HCT116 (cell line): ENCODE measurements around the gene HECTD2. TPM values are rescaled to one million over a fixed set of nuclear protein-coding genes. Genes with fewer than 3 reads are reported as not detected.

ENCODE experiments used
- ATAC-seq: fragments of 200-7000 bp; cut with Tn5 transposase; 2 replicates; pipeline ENCODE4 v1.9.1; 2020; ENCODE audit warnings: mild to moderate bottlenecking, moderate library complexity
- BruUV-seq: library from RNA; stranded (reverse); fragments of 400-500 nt; replicated peaks from 2 replicates; lab custom pipeline; 2021; lab: Mats Ljungman, UMichigan
- CTCF ChIA-PET: fragments of 300-600 bp; sonication (Branson Sonifier 250); formaldehyde crosslinking; loops from one replicate; lab custom pipeline; 2021; ENCODE audit warnings: antibody characterized with exemption; lab: Charles Lee
- POLR2A ChIA-PET: fragments of 300-600, 350-600 bp; sonication (Branson Sonifier 250); formaldehyde crosslinking; loops from one replicate; lab custom pipeline; 2021; ENCODE audit warnings: antibody characterized with exemption; lab: Charles Lee
- RAD21 ChIA-PET, 2 experiments: fragments of 300-600 bp; sonication (Branson Sonifier 250); formaldehyde crosslinking; loops; one replicate each; lab custom pipeline; 2023; ENCODE audit warnings: low total read pairs in 2 of 2; ENCODE audit not compliant: uncharacterized antibody in 2 of 2, unreplicated experiment in 2 of 2, low non-redundant PET in 1 of 2; lab: Charles Lee
- DNase-seq: peaks from one replicate; pipeline ENCODE4 v3.0.0-alpha.2; 2010; ENCODE audit warnings: low read depth, low spot score
- H2AFZ ChIP-seq: fragments of 200-600 bp; shearing (Covaris generic), sonication (generic); 2 replicates; pipeline ENCODE4 v1.6.1; 2017; ENCODE audit warnings: low read depth, mixed run types, mixed read lengths, antibody characterized with exemption, low read length; ENCODE audit not compliant: poor library complexity, severe bottlenecking
- H3K27ac ChIP-seq: 2 replicates; pipeline ENCODE4 v1.5.1; 2012; ENCODE audit warnings: low read depth, low read length
- H3K27me3 ChIP-seq: fragments of 200-600 bp; sonication (generic); 2 replicates; pipeline ENCODE4 v1.6.1; 2016; ENCODE audit warnings: mixed run types, low read length, mixed read lengths; ENCODE audit not compliant: insufficient read depth
- H3K36me3 ChIP-seq, 2 experiments: fragments of 200-500 bp in 1 of 2; fragments of 200-600 bp in 1 of 2; sonication (Bioruptor generic) in 1 of 2; sonication (generic) in 1 of 2; 2 replicates each; pipeline versions ENCODE4 v1.5.1 to v1.6.1; 2014 to 2016; ENCODE audit warnings: low read length in 2 of 2, inconsistent platforms in 1 of 2, mixed read lengths in 1 of 2, mixed run types in 1 of 2; ENCODE audit not compliant: insufficient read depth in 2 of 2, control insufficient read depth in 1 of 2
- H3K4me1 ChIP-seq, 2 experiments: fragments of 200-600 bp in 1 of 2; sonication (generic) in 1 of 2; 2 replicates each; pipeline versions ENCODE4 v1.5.1 to v1.6.1; 2012 to 2017; ENCODE audit warnings: low read length in 2 of 2, inconsistent platforms in 1 of 2, mild to moderate bottlenecking in 1 of 2, mixed read lengths in 1 of 2, mixed run types in 1 of 2, moderate library complexity in 1 of 2; ENCODE audit not compliant: insufficient read depth in 2 of 2, control insufficient read depth in 1 of 2
- H3K4me2 ChIP-seq: fragments of 200-600 bp; sonication (generic); 2 replicates; pipeline ENCODE4 v1.6.1; 2017; ENCODE audit warnings: mixed run types, low read length, mixed read lengths
- H3K4me3 ChIP-seq, 2 experiments: fragments of 200-600 bp in 1 of 2; sonication (generic) in 1 of 2; replicated peaks in 1 of 2; 2 replicates each; pipeline ENCODE4 v1.5.1; 2011 to 2016; ENCODE audit warnings: low read length in 2 of 2, control low read depth in 1 of 2, low read depth in 1 of 2, mild to moderate bottlenecking in 1 of 2, mixed read lengths in 1 of 2, mixed run types in 1 of 2
- H3K79me2 ChIP-seq: fragments of 200-600 bp; sonication (generic); 2 replicates; pipeline ENCODE4 v1.6.1; 2017; ENCODE audit warnings: mild to moderate bottlenecking, mixed run types, low read length, moderate library complexity, mixed read lengths; ENCODE audit not compliant: insufficient read depth
- H3K9ac ChIP-seq: fragments of 200-600 bp; sonication (generic); 2 replicates; pipeline ENCODE4 v1.6.1; 2016; ENCODE audit warnings: low read length, mixed read lengths
- H3K9me2 ChIP-seq: fragments of 200-600 bp; sonication (generic), shearing (Covaris generic); 2 replicates; pipeline ENCODE4 v1.6.1; 2017; ENCODE audit warnings: mixed run types, mild to moderate bottlenecking, moderate library complexity; ENCODE audit not compliant: insufficient read depth
- H3K9me3 ChIP-seq, 2 experiments: fragments of 200-500 bp in 1 of 2; fragments of 200-600 bp in 1 of 2; sonication (Bioruptor generic) in 1 of 2; sonication (generic) in 1 of 2; 2 replicates each; pipeline ENCODE4 v1.6.1; 2014 to 2017; ENCODE audit warnings: low read length in 2 of 2, mixed read lengths in 2 of 2, inconsistent platforms in 1 of 2, low read depth in 1 of 2, mild to moderate bottlenecking in 1 of 2, mixed run types in 1 of 2, moderate library complexity in 1 of 2; ENCODE audit not compliant: control insufficient read depth in 1 of 2, insufficient read depth in 1 of 2
- H4K20me1 ChIP-seq: fragments of 200-600 bp; sonication (generic), shearing (Covaris generic); 2 replicates; pipeline ENCODE4 v1.6.1; 2017; ENCODE audit warnings: mixed run types, mild to moderate bottlenecking, moderate library complexity; ENCODE audit not compliant: insufficient read depth
- CBX3 ChIP-seq: IDR thresholded peaks from 2 replicates; pipeline ENCODE4 v1.6.1; 2012; ENCODE audit warnings: low read depth
- CEBPB ChIP-seq: IDR thresholded peaks from 2 replicates; pipeline ENCODE4 v1.6.1; 2012; ENCODE audit warnings: low read depth
- EGR1 ChIP-seq: IDR thresholded peaks from 2 replicates; pipeline ENCODE4 v1.6.1; 2012; ENCODE audit warnings: low read depth
- ELF1 ChIP-seq: IDR thresholded peaks from 2 replicates; pipeline ENCODE4 v1.6.1; 2012; ENCODE audit warnings: low read depth, borderline replicate concordance
- EZH2phosphoT487 ChIP-seq: fragments of 200-600 bp; IDR thresholded peaks from 2 replicates; pipeline ENCODE4 v1.6.1; 2018; ENCODE audit warnings: antibody characterized with exemption, borderline replicate concordance
- JUND ChIP-seq: IDR thresholded peaks from 2 replicates; pipeline ENCODE4 v1.6.1; 2012
- POLR2AphosphoS5 ChIP-seq: IDR thresholded peaks from 2 replicates; pipeline ENCODE4 v1.6.1; 2011; ENCODE audit warnings: mild to moderate bottlenecking, low read depth, low read length, moderate library complexity
- SRF ChIP-seq: IDR thresholded peaks from 2 replicates; pipeline ENCODE4 v1.6.1; 2012; ENCODE audit warnings: low read depth
- YY1 ChIP-seq: IDR thresholded peaks from 2 replicates; pipeline ENCODE4 v1.6.1; 2011; ENCODE audit warnings: low read length, low read depth, moderate library complexity, mild to moderate bottlenecking; ENCODE audit not compliant: insufficient replicate concordance; ENCODE audit errors: extremely low read depth
- ZFX ChIP-seq: fragments of 450-650 bp; IDR thresholded peaks from 2 replicates; pipeline ENCODE4 v1.6.1; 2017
- ZNF274 ChIP-seq: fragments of 200-500 bp; sonication (Bioruptor generic); IDR thresholded peaks from 2 replicates; pipeline ENCODE4 v1.6.1; 2014; ENCODE audit warnings: mild to moderate bottlenecking, low read depth, low read length, inconsistent platforms
- intact Hi-C: fragments of 100-400 bp; cut with micrococcal nuclease; formaldehyde crosslinking; loops from 2 replicates; pipeline ENCODE4 v1.10.0; 2022
- total RNA-seq: library from RNA; stranded (reverse); gene quantifications from one replicate; pipeline ENCODE4 v1.2.1, GENCODE V29; 2021; ENCODE audit not compliant: unreplicated experiment
- TF ChIP-seq, protein P1 (sequence below): IDR thresholded peaks from 2 replicates; pipeline ENCODE4 v1.6.1; 2012
- TF ChIP-seq, protein P2 (sequence below): IDR thresholded peaks from 2 replicates; pipeline ENCODE4 v1.6.1; 2012; ENCODE audit warnings: low read depth
- TF ChIP-seq, protein P3 (sequence below), 3 experiments: fragments of 200-600 bp in 1 of 3; sonication (generic) in 1 of 3; IDR thresholded peaks in 2 of 3; conservative IDR thresholded peaks in 1 of 3; 2 replicates each; pipeline ENCODE4 v1.5.1; 2012 to 2017; ENCODE audit warnings: low read depth in 2 of 3, low read length in 2 of 3, antibody characterized with exemption in 1 of 3, borderline replicate concordance in 1 of 3, control low read depth in 1 of 3, mild to moderate bottlenecking in 1 of 3, mixed read lengths in 1 of 3, mixed run types in 1 of 3, moderate library complexity in 1 of 3; ENCODE audit not compliant: insufficient read depth in 1 of 3

Gene HECTD2
- total RNA-seq, 1 experiment from 2014 or later: 3.0 TPM

DNA sequence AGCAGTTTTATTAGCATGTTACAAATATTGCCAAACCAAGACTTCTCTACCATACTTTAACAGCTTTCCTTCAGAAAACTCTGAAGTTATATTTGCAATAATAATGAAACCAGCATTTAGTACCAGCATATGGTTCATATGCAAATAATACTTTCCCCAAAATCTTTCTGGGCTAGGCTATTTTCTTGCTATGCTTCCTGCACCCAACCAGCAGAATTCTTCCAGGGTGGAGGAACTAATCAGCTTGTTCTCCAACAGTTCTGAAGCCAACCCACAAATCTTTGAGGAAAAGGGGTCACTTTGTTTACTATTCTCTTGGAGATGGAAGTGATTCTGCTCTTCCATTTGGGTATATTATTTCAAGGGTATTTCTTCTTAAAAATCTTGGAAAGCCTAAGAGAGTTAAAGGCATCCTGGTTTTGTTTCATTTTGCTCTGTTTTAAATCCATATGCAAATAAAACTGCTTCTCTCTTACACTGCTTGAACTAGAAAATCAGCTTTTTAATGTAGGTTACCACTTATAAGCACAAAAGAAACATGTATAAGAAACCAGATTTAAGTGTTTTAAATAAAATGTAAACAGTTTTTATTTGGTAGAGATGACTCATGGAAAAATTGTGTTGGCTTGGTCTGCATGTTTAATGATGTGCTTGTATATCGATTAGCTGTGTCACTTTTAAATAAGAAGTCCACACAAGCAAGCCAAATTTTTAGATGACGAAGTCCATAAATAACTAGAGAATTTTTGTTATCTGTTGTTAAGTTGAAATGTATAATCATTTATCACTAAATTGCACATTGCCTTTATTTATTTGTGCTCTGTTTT lies 103.7 kb downstream of the HECTD2 start:
- intact Hi-C loops: no loop called here
- no peaks in the 10 kb centered on the region for H3K9me3 ChIP-seq
- CTCF ChIA-PET: no interaction called here
- no peak for TF ChIP-seq SRF
- TF ChIP-seq, protein P1, sequence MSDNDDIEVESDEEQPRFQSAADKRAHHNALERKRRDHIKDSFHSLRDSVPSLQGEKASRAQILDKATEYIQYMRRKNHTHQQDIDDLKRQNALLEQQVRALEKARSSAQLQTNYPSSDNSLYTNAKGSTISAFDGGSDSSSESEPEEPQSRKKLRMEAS: no peak
- TF ChIP-seq ZFX: no peak
- no peak for TF ChIP-seq EZH2phosphoT487
- TF ChIP-seq CBX3: no peak
- TF ChIP-seq, all 23 proteins: peak for 0
- Histone ChIP-seq H3K79me2 (no peaks in the 10 kb centered on the region), H3K27ac (no peak overlapping the region), H3K4me3 (no peak overlapping the region), H3K27me3 (no peaks in the 10 kb centered on the region), H3K9ac (no peak overlapping the region), H4K20me1 (no peaks in the 10 kb centered on the region), H3K36me3 (no peaks in the 10 kb centered on the region), H3K4me1 (no peaks in the 10 kb centered on the region), H3K9me2 (no peaks in the 10 kb centered on the region), H2AFZ (no peak overlapping the region), H3K4me2 (no peak overlapping the region)
- ChIA-PET POLR2A (interaction anchor here (0.6 kb wide), 1 partner anchor 179 kb away, joined by 3 read pairs; no protein-coding TSS in a partner anchor), RAD21 (no interaction called here)
- DNase-seq (no peak), ATAC-seq (no peak)
- no TSS peak for BruUV-seq

DNA sequence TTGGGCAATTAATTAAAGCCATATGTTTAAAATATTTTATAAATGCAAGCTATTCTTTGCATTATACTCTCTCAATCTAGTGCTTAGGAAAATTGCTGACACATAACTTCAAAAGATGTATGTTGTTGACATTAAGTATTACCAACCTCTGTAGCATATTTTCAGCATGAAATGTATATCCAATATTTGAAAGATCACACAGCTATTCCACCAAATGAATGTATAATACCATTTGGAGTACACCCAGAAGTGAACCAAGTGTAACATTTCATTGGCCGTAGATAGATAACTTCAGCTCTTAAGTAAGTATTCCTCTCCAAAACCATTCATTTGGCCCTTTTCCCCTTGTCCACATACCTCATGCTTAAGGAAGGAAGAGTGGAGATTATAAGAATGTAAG lies 104.6 kb downstream of the HECTD2 start:
- no peak overlapping the region for H3K27ac ChIP-seq
- no peak overlapping the region for H3K4me3 ChIP-seq
- RAD21 ChIA-PET: no interaction called here
- H3K9me3 ChIP-seq: no peaks in the 10 kb centered on the region
- H3K9ac ChIP-seq: no peak overlapping the region
- POLR2A ChIA-PET: no interaction called here
- DNase-seq (no peak), ATAC-seq (no peak)
- H3K4me2 ChIP-seq: no peak overlapping the region
- H4K20me1 ChIP-seq: no peaks in the 10 kb centered on the region
- intact Hi-C loops: no loop called here
- H3K4me1 ChIP-seq: no peaks in the 10 kb centered on the region
- no TSS peak for BruUV-seq
- no peaks in the 10 kb centered on the region for H3K79me2 ChIP-seq
- no peak overlapping the region for H2AFZ ChIP-seq
- CTCF ChIA-PET: no interaction called here
- H3K36me3 ChIP-seq: no peaks in the 10 kb centered on the region
- H3K9me2 ChIP-seq: no peaks in the 10 kb centered on the region
- H3K27me3 ChIP-seq: no peaks in the 10 kb centered on the region
- TF ChIP-seq JUND (no peak), POLR2AphosphoS5 (no peak), CEBPB (no peak), YY1 (no peak), EGR1 (no peak), SRF (no peak), ZNF274 (no peak), ELF1 (no peak)
- TF ChIP-seq, protein P1: no peak
- TF ChIP-seq, protein P2, sequence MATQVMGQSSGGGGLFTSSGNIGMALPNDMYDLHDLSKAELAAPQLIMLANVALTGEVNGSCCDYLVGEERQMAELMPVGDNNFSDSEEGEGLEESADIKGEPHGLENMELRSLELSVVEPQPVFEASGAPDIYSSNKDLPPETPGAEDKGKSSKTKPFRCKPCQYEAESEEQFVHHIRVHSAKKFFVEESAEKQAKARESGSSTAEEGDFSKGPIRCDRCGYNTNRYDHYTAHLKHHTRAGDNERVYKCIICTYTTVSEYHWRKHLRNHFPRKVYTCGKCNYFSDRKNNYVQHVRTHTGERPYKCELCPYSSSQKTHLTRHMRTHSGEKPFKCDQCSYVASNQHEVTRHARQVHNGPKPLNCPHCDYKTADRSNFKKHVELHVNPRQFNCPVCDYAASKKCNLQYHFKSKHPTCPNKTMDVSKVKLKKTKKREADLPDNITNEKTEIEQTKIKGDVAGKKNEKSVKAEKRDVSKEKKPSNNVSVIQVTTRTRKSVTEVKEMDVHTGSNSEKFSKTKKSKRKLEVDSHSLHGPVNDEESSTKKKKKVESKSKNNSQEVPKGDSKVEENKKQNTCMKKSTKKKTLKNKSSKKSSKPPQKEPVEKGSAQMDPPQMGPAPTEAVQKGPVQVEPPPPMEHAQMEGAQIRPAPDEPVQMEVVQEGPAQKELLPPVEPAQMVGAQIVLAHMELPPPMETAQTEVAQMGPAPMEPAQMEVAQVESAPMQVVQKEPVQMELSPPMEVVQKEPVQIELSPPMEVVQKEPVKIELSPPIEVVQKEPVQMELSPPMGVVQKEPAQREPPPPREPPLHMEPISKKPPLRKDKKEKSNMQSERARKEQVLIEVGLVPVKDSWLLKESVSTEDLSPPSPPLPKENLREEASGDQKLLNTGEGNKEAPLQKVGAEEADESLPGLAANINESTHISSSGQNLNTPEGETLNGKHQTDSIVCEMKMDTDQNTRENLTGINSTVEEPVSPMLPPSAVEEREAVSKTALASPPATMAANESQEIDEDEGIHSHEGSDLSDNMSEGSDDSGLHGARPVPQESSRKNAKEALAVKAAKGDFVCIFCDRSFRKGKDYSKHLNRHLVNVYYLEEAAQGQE: no peak
- TF ChIP-seq, protein P3, sequence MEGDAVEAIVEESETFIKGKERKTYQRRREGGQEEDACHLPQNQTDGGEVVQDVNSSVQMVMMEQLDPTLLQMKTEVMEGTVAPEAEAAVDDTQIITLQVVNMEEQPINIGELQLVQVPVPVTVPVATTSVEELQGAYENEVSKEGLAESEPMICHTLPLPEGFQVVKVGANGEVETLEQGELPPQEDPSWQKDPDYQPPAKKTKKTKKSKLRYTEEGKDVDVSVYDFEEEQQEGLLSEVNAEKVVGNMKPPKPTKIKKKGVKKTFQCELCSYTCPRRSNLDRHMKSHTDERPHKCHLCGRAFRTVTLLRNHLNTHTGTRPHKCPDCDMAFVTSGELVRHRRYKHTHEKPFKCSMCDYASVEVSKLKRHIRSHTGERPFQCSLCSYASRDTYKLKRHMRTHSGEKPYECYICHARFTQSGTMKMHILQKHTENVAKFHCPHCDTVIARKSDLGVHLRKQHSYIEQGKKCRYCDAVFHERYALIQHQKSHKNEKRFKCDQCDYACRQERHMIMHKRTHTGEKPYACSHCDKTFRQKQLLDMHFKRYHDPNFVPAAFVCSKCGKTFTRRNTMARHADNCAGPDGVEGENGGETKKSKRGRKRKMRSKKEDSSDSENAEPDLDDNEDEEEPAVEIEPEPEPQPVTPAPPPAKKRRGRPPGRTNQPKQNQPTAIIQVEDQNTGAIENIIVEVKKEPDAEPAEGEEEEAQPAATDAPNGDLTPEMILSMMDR (IDR thresholded peaks at IDR 0.05 in 2 of 3, conservative IDR thresholded peaks at IDR 0.05 in 1 of 3; ENCODE audit: borderline replicate concordance in 1 of 3, insufficient read depth in 1 of 3, low read depth in 2 of 3, low read length in 2 of 3): no peak
